Peyer's patch (tissue), 4 donors: Measurements from ENCODE around the gene CYP11A1. TPM values are rescaled to one million over a fixed set of nuclear protein-coding genes. Genes with fewer than 3 reads are reported as not detected.
A peak's percentile ranks its signal among the peaks of the same experiment; 100 is the strongest.

ENCODE experiments used
- DNase-seq, 3 donors: peaks; one replicate each; pipeline ENCODE4 v3.0.0-alpha.2; 2017 to 2019
- H3K27ac ChIP-seq, 4 donors: fragments of 200-600 bp; sonication (generic); one replicate each; pipeline ENCODE4 v1.5.1; 2016 to 2019
- H3K27me3 ChIP-seq, 2 donors: fragments of 200-600 bp; sonication (generic); one replicate each; pipeline ENCODE4 v1.5.1; 2019
- H3K36me3 ChIP-seq, 3 donors: fragments of 200-600 bp; sonication (generic); one replicate each; pipeline ENCODE4 v1.5.1; 2016 to 2019
- H3K4me1 ChIP-seq, 4 donors: fragments of 200-600 bp; sonication (generic); one replicate each; pipeline ENCODE4 v1.5.1; 2016 to 2019
- H3K4me3 ChIP-seq, 4 donors: fragments of 200-600 bp; sonication (generic); 1 replicate in 3 of 4; 2 replicates in 1 of 4; pipeline ENCODE4 v1.5.1; 2016 to 2019; ENCODE audit warnings: mild to moderate bottlenecking in 1 of 4
- H3K9me3 ChIP-seq, 4 donors: fragments of 200-600 bp; sonication (generic); one replicate each; pipeline ENCODE4 v1.5.1; 2016 to 2019; ENCODE audit warnings: mild to moderate bottlenecking in 1 of 4
- CTCF ChIP-seq, 6 experiments: fragments of 450-650 bp in 4 of 6; fragments of 200-600 bp in 2 of 6; sonication (generic) in 1 of 6; IDR thresholded peaks; one replicate each; pipeline ENCODE4 v1.5.1; 2017 to 2019; ENCODE audit warnings: antibody characterized with exemption in 6 of 6, mild to moderate bottlenecking in 3 of 6, moderate library complexity in 1 of 6
- POLR2A ChIP-seq, 2 donors: fragments of 450-650 bp; IDR thresholded peaks; one replicate each; pipeline ENCODE4 v1.5.1; 2017; ENCODE audit warnings: antibody characterized with exemption in 2 of 2, mild to moderate bottlenecking in 2 of 2, moderate library complexity in 2 of 2
- total RNA-seq, 4 donors: library from RNA; depleted of rRNA; stranded (reverse); fragments of >200 nt; gene quantifications; one replicate each; pipeline ENCODE4 v1.1.0, GENCODE V29; 2016

Gene CYP11A1
- total RNA-seq, 4 donors from 2014 or later = 0.88 to 6.6 (median 3.3) TPM

GRCh38 chr15:74409225-74409624, 41.8 kb upstream of the CYP11A1 start:
- no peak overlapping the region for H3K4me3 ChIP-seq
- H3K9me3 ChIP-seq = no peaks in the 10 kb centered on the region
- TF ChIP-seq POLR2A (IDR thresholded peaks at IDR 0.05) = no peak
- TF ChIP-seq CTCF (IDR thresholded peaks at IDR 0.05) = no peak
- peak overlapping the region in 1 of 4 donors; percentile 5 for H3K27ac ChIP-seq
- H3K27me3 ChIP-seq = no peaks in the 10 kb centered on the region
- H3K4me1 ChIP-seq = peaks cover 0 to 6% (median 0%) of the 10 kb centered on the region in 4 donors
- no peak for DNase-seq
- H3K36me3 ChIP-seq = no peaks in the 10 kb centered on the region

- no peaks in the 10 kb centered on the region for H3K27me3 ChIP-seq
- H3K4me3 ChIP-seq = no peak overlapping the region
- TF ChIP-seq POLR2A (IDR thresholded peaks at IDR 0.05) (no peak), CTCF (IDR thresholded peaks at IDR 0.05) (no peak)
- H3K36me3 ChIP-seq = no peaks in the 10 kb centered on the region
- DNase-seq = no peak
- peak overlapping the region in 1 of 4 donors; percentile 5 for H3K27ac ChIP-seq
- peaks cover 0 to 10% (median under 1%) of the 10 kb centered on the region in 4 donors for H3K4me1 ChIP-seq
- no peaks in the 10 kb centered on the region for H3K9me3 ChIP-seq
Measured at GRCh38 chr15:74408815-74409214, 41.4 kb upstream of the CYP11A1 start.

GRCh38 chr15:74408385-74408784, 40.9 kb upstream of the CYP11A1 start:
- H3K27me3 ChIP-seq = no peaks in the 10 kb centered on the region

GRCh38 chr15:74406992-74407705, 39.7 kb upstream of the CYP11A1 start:
- TF ChIP-seq CTCF (IDR thresholded peaks at IDR 0.05) = no peak
- TF ChIP-seq POLR2A (IDR thresholded peaks at IDR 0.05) = no peak
- no peak overlapping the region for H3K4me3 ChIP-seq
- H3K27me3 ChIP-seq = no peaks in the 10 kb centered on the region
- H3K4me1 ChIP-seq = peaks cover 0 to 26% (median 14%) of the 10 kb centered on the region in 4 donors
- H3K27ac ChIP-seq = peak overlapping the region in 1 of 4 donors; percentile 17
- no peaks in the 10 kb centered on the region for H3K36me3 ChIP-seq
- DNase-seq = no peak
- H3K9me3 ChIP-seq = no peaks in the 10 kb centered on the region

More at GRCh38 chr15:74408385-74408784, 40.9 kb upstream of the CYP11A1 start:
- Histone ChIP-seq H3K4me3 (no peak overlapping the region), H3K36me3 (no peaks in the 10 kb centered on the region), H3K9me3 (no peaks in the 10 kb centered on the region), H3K4me1 (peaks cover 0 to 15% (median 4%) of the 10 kb centered on the region in 4 donors), H3K27ac (peak overlapping the region in 1 of 4 donors; percentile 5)
- DNase-seq = no peak
- TF ChIP-seq POLR2A (IDR thresholded peaks at IDR 0.05) = no peak
- TF ChIP-seq CTCF (IDR thresholded peaks at IDR 0.05) = no peak

- Histone ChIP-seq H3K36me3 (no peaks in the 10 kb centered on the region), H3K9me3 (no peaks in the 10 kb centered on the region), H3K27ac (peak overlapping the region in 1 of 4 donors; percentile 14), H3K27me3 (no peaks in the 10 kb centered on the region), H3K4me3 (no peak overlapping the region), H3K4me1 (peaks cover 0 to 32% (median 19%) of the 10 kb centered on the region in 4 donors)
- TF ChIP-seq POLR2A (IDR thresholded peaks at IDR 0.05) (no peak), CTCF (IDR thresholded peaks at IDR 0.05) (no peak)
- DNase-seq = no peak
Measured at GRCh38 chr15:74406517-74406916, 39.1 kb upstream of the CYP11A1 start.
